Motor neuron (in vitro differentiated cells): ENCODE measurements around the gene SFTPA2. TPM values are rescaled to one million over a fixed set of nuclear protein-coding genes. Genes with fewer than 3 reads are reported as not detected.
"Not testable (repeated sequence)": the region's sequence is repeated elsewhere in the genome, so short reads cannot be mapped to it uniquely, and the experiment has no call there.

Experiments
- ATAC-seq, 8 experiments: fragments of 200-7000 bp; cut with Tn5 transposase; replicated peaks in 6 of 8; 2 replicates each; pipeline ENCODE4 v1.8.0; 2021; ENCODE audit warnings: mild to moderate bottlenecking in 8 of 8, moderate library complexity in 8 of 8
- H3K27ac ChIP-seq, 2 donors: fragments of 250-450 bp; sonication (Bioruptor Pico); 2 replicates each; pipeline ENCODE4 v1.9.0; 2021; ENCODE audit warnings: antibody characterized with exemption in 2 of 2, mild to moderate bottlenecking in 2 of 2, moderate library complexity in 1 of 2
- H3K4me1 ChIP-seq, 2 donors: fragments of 250-450 bp; sonication (Bioruptor Pico); replicated peaks in 1 of 2; 2 replicates each; pipeline ENCODE4 v1.6.1; 2021; ENCODE audit warnings: antibody characterized with exemption in 2 of 2, mild to moderate bottlenecking in 2 of 2, moderate library complexity in 1 of 2
- H3K4me3 ChIP-seq, 5 donors: fragments of 250-450 bp; sonication (Bioruptor Pico); 2 replicates each; pipeline ENCODE4 v1.9.0; 2021; ENCODE audit warnings: antibody characterized with exemption in 5 of 5, mild to moderate bottlenecking in 5 of 5, moderate library complexity in 4 of 5
- WGBS, 10 experiments: fragments of 450-650 bp; shearing (Covaris generic); methylation state at CpG; one replicate each; pipeline ENCODE4 v1.0.0; 2022; 5-methylcytosine and 5-hydroxymethylcytosine counted together
- in situ Hi-C, 9 experiments: fragments of 400-800 bp; cut with MboI; loops; one replicate each; pipeline ENCODE4 v1.15.0; 2021; ENCODE audit warnings: low sequenced_read_pairs in 9 of 9, low pct_unique_long_range_greater_than_20kb in 2 of 9; ENCODE audit not compliant: unreplicated experiment in 9 of 9
- total RNA-seq, 8 experiments: library from RNA; unstranded; fragments of 300-600 nt; gene quantifications; 2 replicates each; pipeline versions ENCODE4 v1.2.3 to v1.2.4, GENCODE V29; 2022

The SFTPA2 gene
- total RNA-seq, 8 experiments from 2014 or later, result 0.07 to 1.3 (median 0.18) TPM; not detected in 2

- ATAC-seq, H3K27ac ChIP-seq, H3K4me3 ChIP-seq, H3K4me1 ChIP-seq, in situ Hi-C loops: not testable (repeated sequence)
- no CpG with 5 or more reads among the region's 13 CpGs for WGBS, 10 experiments
Measured at GRCh38 chr10:79523157-79523853, 36.9 kb downstream of the SFTPA2 start.

GRCh38 chr10:79522464-79522863 lies 37.7 kb downstream of the SFTPA2 start:
- peak in 1 of 8 experiments; percentile 33 for ATAC-seq
- H3K27ac ChIP-seq, H3K4me3 ChIP-seq, in situ Hi-C loops, H3K4me1 ChIP-seq: not testable (repeated sequence)
- 100% methylated on average over 1 of the region's 4 CpGs; no CpG with 5 or more reads in 9 of the 10 experiments for WGBS, 10 experiments

- H3K4me1 ChIP-seq, H3K4me3 ChIP-seq, H3K27ac ChIP-seq, in situ Hi-C loops, ATAC-seq: not testable (repeated sequence)
- 76 to 100% methylated on average over 1 to 4 of the region's 6 CpGs; no CpG with 5 or more reads in 8 of the 10 experiments for WGBS, 10 experiments
Measured at GRCh38 chr10:79521751-79522150, 38.5 kb downstream of the SFTPA2 start.

GRCh38 chr10:79517567-79517966 lies 42.6 kb downstream of the SFTPA2 start:
- H3K27ac ChIP-seq, H3K4me3 ChIP-seq, in situ Hi-C loops, H3K4me1 ChIP-seq: not testable (repeated sequence)
- ATAC-seq, result peak in 3 of 8 experiments; percentile 60 to 85 (median 80)
- no CpG with 5 or more reads among the region's 4 CpGs for WGBS, 10 experiments

- in situ Hi-C loops, H3K27ac ChIP-seq, H3K4me1 ChIP-seq, H3K4me3 ChIP-seq: not testable (repeated sequence)
- peak in 4 of 8 experiments; percentile 46 to 71 (median 50) for ATAC-seq
- 60% methylated on average over 1 of the region's 7 CpGs; no CpG with 5 or more reads in 9 of the 10 experiments for WGBS, 10 experiments
Measured at GRCh38 chr10:79516532-79517205, 43.5 kb downstream of the SFTPA2 start.

- H3K27ac ChIP-seq, in situ Hi-C loops, H3K4me1 ChIP-seq, H3K4me3 ChIP-seq: not testable (repeated sequence)
- peak in 3 of 8 experiments; percentile 16 to 53 (median 26) for ATAC-seq
- 100% methylated on average over 1 of the region's 17 CpGs; no CpG with 5 or more reads in 9 of the 10 experiments for WGBS, 10 experiments
Measured at GRCh38 chr10:79511891-79512583, 48.2 kb downstream of the SFTPA2 start, which contains the start of gene EIF5AL1. TSS of gene EIF5AL1 (plus strand) at chr10:79512533. CDS start at chr10:79512650, 117 bp downstream.

- H3K4me3 ChIP-seq, H3K27ac ChIP-seq, in situ Hi-C loops, H3K4me1 ChIP-seq: not testable (repeated sequence)
- WGBS, 10 experiments, result no CpG with 5 or more reads among the region's 5 CpGs
- peak in 5 of 8 experiments; percentile 12 to 86 (median 30) for ATAC-seq
Measured at GRCh38 chr10:79509934-79510508, 50.2 kb downstream of the SFTPA2 start.

GRCh38 chr10:79509306-79509933 lies 50.8 kb downstream of the SFTPA2 start:
- H3K4me3 ChIP-seq, H3K4me1 ChIP-seq, H3K27ac ChIP-seq, in situ Hi-C loops: not testable (repeated sequence)
- ATAC-seq, result peak in 6 of 8 experiments; percentile 46 to 94 (median 76)
- no CpG with 5 or more reads among the region's 3 CpGs for WGBS, 10 experiments

- H3K4me3 ChIP-seq, in situ Hi-C loops, H3K4me1 ChIP-seq, H3K27ac ChIP-seq: not testable (repeated sequence)
- ATAC-seq, result peak in 6 of 8 experiments; percentile 9 to 77 (median 48)
- WGBS, 10 experiments, result 40 to 80% methylated on average over 1 of the region's 4 CpGs; no CpG with 5 or more reads in 8 of the 10 experiments
Measured at GRCh38 chr10:79508245-79508644, 52.0 kb downstream of the SFTPA2 start.

- Histone ChIP-seq H3K27ac (no peak overlapping the region), H3K4me1 (no peaks in the 10 kb centered on the region), H3K4me3 (no peak overlapping the region)
- WGBS, 10 experiments, result 50 to 100% (median 80%) methylated on average over 1 to 7 of the region's 9 CpGs; no CpG with 5 or more reads in 1 of the 10 experiments
- in situ Hi-C loops, result no loop called here
- ATAC-seq, result no peak
Measured at GRCh38 chr10:79507440-79508167, 52.6 kb downstream of the SFTPA2 start.
